ENCODE measurements around the gene HCN3. TPM values are rescaled to one million over a fixed set of nuclear protein-coding genes. Genes with fewer than 3 reads are reported as not detected.

The HCN3 gene
- total and polyA plus RNA-seq, 7 experiments from 2014 or later, result 0.07 to 3.3 (median 2.5) TPM; not detected in 1

- H3K27ac Mint-ChIP-seq, result peak within 1 kb of the TSS; percentile 89 to 98 (median 96)
- H3K9me3 Mint-ChIP-seq, result no peaks in the 10 kb centered on the region
- Histone ChIP-seq H3K27me3 (ENCODE audit: control insufficient read depth in 2 of 2, insufficient read depth in 2 of 2, low read length in 2 of 2) (no peaks in the 10 kb centered on the region), H3K9me3 (ENCODE audit: control insufficient read depth in 2 of 3, low read length in 3 of 3) (no peaks in the 10 kb centered on the region), H3K36me3 (ENCODE audit: control insufficient read depth in 2 of 3, insufficient read depth in 3 of 3, low read length in 3 of 3) (peaks cover 5 to 65% (median 19%) of the 10 kb centered on the region in 3 experiments), H3K4me3 (ENCODE audit: low read length) (peak within 1 kb of the TSS; percentile 88), H3K27ac (ENCODE audit: low read depth, low read length) (peak within 1 kb of the TSS; percentile 87), H3K4me1 (ENCODE audit: control insufficient read depth in 2 of 2, insufficient read depth in 2 of 2, low read length in 2 of 2) (peaks cover 18 to 19% of the 10 kb centered on the region in 2 donors)
- peaks cover 4 to 49% (median 23%) of the 10 kb centered on the region in 5 donors for H3K36me3 Mint-ChIP-seq
- H3K27me3 Mint-ChIP-seq, result no peaks in the 10 kb centered on the region
- peak; percentile 52 to 89 (median 79) for DNase-seq
- ATAC-seq, result peak; percentile 99
- H3K4me1 Mint-ChIP-seq, result peaks cover 22 to 42% (median 33%) of the 10 kb centered on the region in 7 donors
- ChIA-PET CTCF (interaction anchor here (0.9 to 4.2 kb wide), 5 partner anchors 9 to 89 kb away, joined by 3 to 42 read pairs (median 4); partner anchors contain the start of gene KRTCAP2), POLR2A (interaction anchor here (0.6 to 4.2 kb wide), 18 partner anchors 10 to 1269 kb away, joined by 3 to 40 read pairs (median 4); partner anchors contain the start of genes CLK2, MSTO1 and RUSC1)
- intact Hi-C loops (cut with micrococcal nuclease), result loop anchor here (1.0 to 10.0 kb wide), 6 partner anchors 11 to 793 kb away; partner anchors contain the start of genes CLK2 (in 2 of the 2), FDPS (in 2 of the 2), HCN3 (in 1 of the 2) and LAMTOR2 (in 1 of the 2)
- peak within 1 kb of the TSS; percentile 81 to 100 (median 98) for H3K4me3 Mint-ChIP-seq
Observed at GRCh38 chr1:155261852-155262673, 15.2 kb upstream of the HCN3 start, which contains the start of gene SCAMP3. TSS of gene SCAMP3 (minus strand) at chr1:155262360. CDS start at chr1:155262151, 209 bp downstream.

DNA sequence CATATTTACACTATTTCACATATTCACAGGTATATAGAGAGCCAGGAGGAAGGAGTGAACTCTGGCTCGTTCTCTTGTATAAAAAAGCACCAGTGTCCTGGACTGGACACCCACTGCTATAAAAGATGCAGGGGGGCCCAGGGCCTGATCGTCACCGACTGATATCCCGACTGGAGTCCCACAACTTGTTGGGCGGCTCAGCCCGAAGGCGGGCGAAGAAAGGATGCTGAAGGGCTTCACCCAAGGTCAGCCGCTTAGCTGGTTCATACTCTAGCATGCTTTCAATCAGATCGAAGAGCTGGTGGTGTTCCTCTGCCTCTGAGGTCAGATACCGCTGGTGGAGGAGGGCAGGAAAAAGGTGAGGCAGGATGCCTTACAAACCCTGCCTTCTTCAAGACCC is 14.2 kb upstream of the HCN3 start:
- peak overlapping the region; percentile 24 to 98 (median 96) for H3K27ac Mint-ChIP-seq
- peak overlapping the region in 9 of 10 donors; percentile 15 to 100 (median 53) for H3K4me3 Mint-ChIP-seq
- no peak overlapping the region for H3K4me3 ChIP-seq (ENCODE audit: low read length)
- H3K36me3 ChIP-seq (ENCODE audit: control insufficient read depth in 2 of 3, insufficient read depth in 3 of 3, low read length in 3 of 3), result peaks cover 9 to 70% (median 25%) of the 10 kb centered on the region in 3 experiments
- H3K27me3 Mint-ChIP-seq, result no peaks in the 10 kb centered on the region
- no peaks in the 10 kb centered on the region for H3K9me3 ChIP-seq (ENCODE audit: control insufficient read depth in 2 of 3, low read length in 3 of 3)
- DNase-seq (no peak), ATAC-seq (no peak)
- ChIA-PET POLR2A (interaction anchor here (0.8 to 1.8 kb wide), 4 partner anchors 10 to 59 kb away, joined by 3 to 5 read pairs (median 3); partner anchors contain the start of gene CLK2), CTCF (interaction anchor here (0.7 kb wide), 2 partner anchors 10 to 15 kb away, joined by 3 to 4 read pairs; partner anchors contain the start of gene CLK2)
- intact Hi-C loops (cut with micrococcal nuclease), result loop anchor here in 1 of 2 donors (10.0 kb wide), 1 partner anchor 792 kb away; the partner anchor contains the start of genes LAMTOR2 and UBQLN4
- H3K36me3 Mint-ChIP-seq, result peaks cover 4 to 54% (median 25%) of the 10 kb centered on the region in 5 donors
- peaks cover 21 to 44% (median 29%) of the 10 kb centered on the region in 7 donors for H3K4me1 Mint-ChIP-seq
- H3K9me3 Mint-ChIP-seq, result no peaks in the 10 kb centered on the region
- no peak overlapping the region for H3K27ac ChIP-seq (ENCODE audit: low read depth, low read length)
- peaks cover 18 to 19% of the 10 kb centered on the region in 2 donors for H3K4me1 ChIP-seq (ENCODE audit: control insufficient read depth in 2 of 2, insufficient read depth in 2 of 2, low read length in 2 of 2)
- H3K27me3 ChIP-seq (ENCODE audit: control insufficient read depth in 2 of 2, insufficient read depth in 2 of 2, low read length in 2 of 2), result no peaks in the 10 kb centered on the region

- Histone ChIP-seq H3K9me3 (ENCODE audit: control insufficient read depth in 2 of 3, low read length in 3 of 3) (no peaks in the 10 kb centered on the region), H3K27me3 (ENCODE audit: control insufficient read depth in 2 of 2, insufficient read depth in 2 of 2, low read length in 2 of 2) (no peaks in the 10 kb centered on the region), H3K27ac (ENCODE audit: low read depth, low read length) (no peak overlapping the region), H3K4me1 (ENCODE audit: control insufficient read depth in 2 of 2, insufficient read depth in 2 of 2, low read length in 2 of 2) (peaks cover 4 to 8% of the 10 kb centered on the region in 2 donors), H3K36me3 (ENCODE audit: control insufficient read depth in 2 of 3, insufficient read depth in 3 of 3, low read length in 3 of 3) (peaks cover 24 to 79% (median 26%) of the 10 kb centered on the region in 3 experiments), H3K4me3 (ENCODE audit: low read length) (no peak overlapping the region)
- Mint-ChIP-seq H3K4me3 (no peak overlapping the region), H3K36me3 (peaks cover 4 to 52% (median 26%) of the 10 kb centered on the region in 5 donors), H3K27me3 (no peaks in the 10 kb centered on the region), H3K4me1 (peaks cover 10 to 43% (median 24%) of the 10 kb centered on the region in 7 donors), H3K27ac (peak overlapping the region in 2 of 9 donors; percentile 19 to 20), H3K9me3 (no peaks in the 10 kb centered on the region)
- DNase-seq, result no peak
- POLR2A ChIA-PET, result interaction anchor here (1.1 to 2.0 kb wide), 4 partner anchors 12 to 54 kb away, joined by 3 to 4 read pairs (median 4); partner anchors contain the start of gene RUSC1
- intact Hi-C loops (cut with micrococcal nuclease), result loop anchor here in 1 of 2 donors (10.0 kb wide), 1 partner anchor 788 kb away; the partner anchor contains the start of genes LAMTOR2 and UBQLN4
- CTCF ChIA-PET, result interaction anchor here (1.2 to 1.6 kb wide), 3 partner anchors 16 to 94 kb away, joined by 4 to 5 read pairs (median 5); partner anchors contain the start of gene KRTCAP2
- no peak for ATAC-seq
Observed at GRCh38 chr1:155266553-155266952, 10.7 kb upstream of the HCN3 start.

GRCh38 chr1:155267373-155267772 is 9.9 kb upstream of the HCN3 start:
- no peak overlapping the region for H3K27ac Mint-ChIP-seq

GRCh38 chr1:155268630-155269029 is 8.6 kb upstream of the HCN3 start:
- no peaks in the 10 kb centered on the region for H3K27me3 Mint-ChIP-seq
- H3K27me3 ChIP-seq (ENCODE audit: control insufficient read depth in 2 of 2, insufficient read depth in 2 of 2, low read length in 2 of 2), result no peaks in the 10 kb centered on the region
- intact Hi-C loops (cut with micrococcal nuclease), result loop anchor here in 1 of 2 donors (10.0 kb wide), 1 partner anchor 786 kb away; the partner anchor contains the start of genes LAMTOR2 and UBQLN4
- H3K36me3 Mint-ChIP-seq, result peaks cover 4 to 51% (median 25%) of the 10 kb centered on the region in 5 donors
- H3K36me3 ChIP-seq (ENCODE audit: control insufficient read depth in 2 of 3, insufficient read depth in 3 of 3, low read length in 3 of 3), result peaks cover 22 to 73% (median 26%) of the 10 kb centered on the region in 3 experiments
- H3K4me3 ChIP-seq (ENCODE audit: low read length), result no peak overlapping the region
- no peaks in the 10 kb centered on the region for H3K9me3 ChIP-seq (ENCODE audit: control insufficient read depth in 2 of 3, low read length in 3 of 3)
- ATAC-seq (no peak), DNase-seq (no peak)
- no peak overlapping the region for H3K4me3 Mint-ChIP-seq
- H3K9me3 Mint-ChIP-seq, result no peaks in the 10 kb centered on the region
- H3K27ac ChIP-seq (ENCODE audit: low read depth, low read length), result no peak overlapping the region
- CTCF ChIA-PET, result no interaction called here
- POLR2A ChIA-PET, result interaction anchor here (1.0 kb wide), 1 partner anchor 19 kb away, joined by 3 read pairs; no protein-coding TSS in a partner anchor
- H3K4me1 Mint-ChIP-seq, result peaks cover 13 to 40% (median 28%) of the 10 kb centered on the region in 7 donors
- H3K27ac Mint-ChIP-seq, result peak overlapping the region in 1 of 9 donors; percentile 51
- peaks cover 4 to 13% of the 10 kb centered on the region in 2 donors for H3K4me1 ChIP-seq (ENCODE audit: control insufficient read depth in 2 of 2, insufficient read depth in 2 of 2, low read length in 2 of 2)

More at GRCh38 chr1:155267373-155267772, 9.9 kb upstream of the HCN3 start:
- Mint-ChIP-seq H3K4me3 (no peak overlapping the region), H3K36me3 (peaks cover 4 to 51% (median 25%) of the 10 kb centered on the region in 5 donors), H3K4me1 (peaks cover 7 to 42% (median 24%) of the 10 kb centered on the region in 7 donors), H3K27me3 (no peaks in the 10 kb centered on the region), H3K9me3 (no peaks in the 10 kb centered on the region)
- DNase-seq (no peak), ATAC-seq (no peak)
- Histone ChIP-seq H3K36me3 (ENCODE audit: control insufficient read depth in 2 of 3, insufficient read depth in 3 of 3, low read length in 3 of 3) (peaks cover 24 to 74% (median 26%) of the 10 kb centered on the region in 3 experiments), H3K27me3 (ENCODE audit: control insufficient read depth in 2 of 2, insufficient read depth in 2 of 2, low read length in 2 of 2) (no peaks in the 10 kb centered on the region), H3K4me1 (ENCODE audit: control insufficient read depth in 2 of 2, insufficient read depth in 2 of 2, low read length in 2 of 2) (peaks cover 6 to 15% of the 10 kb centered on the region in 2 donors), H3K9me3 (ENCODE audit: control insufficient read depth in 2 of 3, low read length in 3 of 3) (no peaks in the 10 kb centered on the region), H3K27ac (ENCODE audit: low read depth, low read length) (no peak overlapping the region), H3K4me3 (ENCODE audit: low read length) (no peak overlapping the region)
- ChIA-PET POLR2A (interaction anchor here (1.2 to 2.0 kb wide), 4 partner anchors 11 to 41 kb away, joined by 3 to 4 read pairs (median 4); no protein-coding TSS in a partner anchor), CTCF (interaction anchor here (0.8 to 1.5 kb wide), 2 partner anchors 17 to 56 kb away, joined by 3 to 4 read pairs; no protein-coding TSS in a partner anchor)
- intact Hi-C loops (cut with micrococcal nuclease), result loop anchor here in 1 of 2 donors (10.0 kb wide), 1 partner anchor 787 kb away; the partner anchor contains the start of genes LAMTOR2 and UBQLN4

Data from naive thymus-derived CD4-positive, alpha-beta T cell (primary cell).